ENCODE results near the gene TRABD2B. TPM values are rescaled to one million over a fixed set of nuclear protein-coding genes. Genes with fewer than 3 reads are reported as not detected.

TRABD2B gene
- total RNA-seq, 1 experiment from 2014 or later = not detected

DNA sequence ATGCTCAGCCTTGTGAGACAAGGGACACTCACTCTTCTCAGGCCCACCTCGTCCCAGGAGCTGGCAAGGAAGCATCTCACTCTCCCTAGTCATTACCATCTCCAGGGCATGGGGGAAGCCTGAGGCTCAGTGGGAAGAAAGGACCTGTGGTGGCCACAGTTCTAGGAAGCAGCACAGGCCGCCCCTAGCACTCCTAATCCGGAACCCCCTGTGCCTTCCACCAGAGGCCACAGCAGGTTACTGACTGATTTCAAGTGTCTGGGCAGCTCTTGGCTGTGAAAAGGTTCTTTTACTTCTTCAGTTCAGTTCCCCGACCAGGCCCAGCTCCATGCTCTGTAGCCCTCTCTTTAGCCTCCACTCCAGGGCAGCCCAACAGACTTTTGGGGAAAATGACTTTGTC lies 84.4 kb downstream of the TRABD2B start:
- no TSS peak for BruUV-seq (replicated peaks)
- Histone ChIP-seq H3K27me3 (replicated peaks; ENCODE audit: insufficient read depth, low read depth, low read length, poor library complexity) (peaks cover 3% of the 10 kb centered on the region), H3K27ac (ENCODE audit: low read depth, low read length, poor library complexity, severe bottlenecking) (no peak overlapping the region), H3K9me3 (ENCODE audit: low read depth, low read length, poor library complexity, severe bottlenecking) (no peaks in the 10 kb centered on the region), H3K4me1 (ENCODE audit: insufficient read depth, low read length, poor library complexity, severe bottlenecking) (no peaks in the 10 kb centered on the region), H3K36me3 (ENCODE audit: insufficient read depth, low read length, poor library complexity, severe bottlenecking) (no peaks in the 10 kb centered on the region), H3K4me3 (ENCODE audit: low read depth, low read length, poor library complexity, severe bottlenecking) (no peak overlapping the region)
- CTCF ChIA-PET = no interaction called here
- intact Hi-C loops (cut with micrococcal nuclease; ENCODE audit: unreplicated experiment) = no loop called here
- no peak for TF ChIP-seq EZH2 (IDR thresholded peaks at IDR 0.05; ENCODE audit: borderline replicate concordance, low read depth, low read length, poor library complexity, severe bottlenecking)
- TF ChIP-seq, protein P1, sequence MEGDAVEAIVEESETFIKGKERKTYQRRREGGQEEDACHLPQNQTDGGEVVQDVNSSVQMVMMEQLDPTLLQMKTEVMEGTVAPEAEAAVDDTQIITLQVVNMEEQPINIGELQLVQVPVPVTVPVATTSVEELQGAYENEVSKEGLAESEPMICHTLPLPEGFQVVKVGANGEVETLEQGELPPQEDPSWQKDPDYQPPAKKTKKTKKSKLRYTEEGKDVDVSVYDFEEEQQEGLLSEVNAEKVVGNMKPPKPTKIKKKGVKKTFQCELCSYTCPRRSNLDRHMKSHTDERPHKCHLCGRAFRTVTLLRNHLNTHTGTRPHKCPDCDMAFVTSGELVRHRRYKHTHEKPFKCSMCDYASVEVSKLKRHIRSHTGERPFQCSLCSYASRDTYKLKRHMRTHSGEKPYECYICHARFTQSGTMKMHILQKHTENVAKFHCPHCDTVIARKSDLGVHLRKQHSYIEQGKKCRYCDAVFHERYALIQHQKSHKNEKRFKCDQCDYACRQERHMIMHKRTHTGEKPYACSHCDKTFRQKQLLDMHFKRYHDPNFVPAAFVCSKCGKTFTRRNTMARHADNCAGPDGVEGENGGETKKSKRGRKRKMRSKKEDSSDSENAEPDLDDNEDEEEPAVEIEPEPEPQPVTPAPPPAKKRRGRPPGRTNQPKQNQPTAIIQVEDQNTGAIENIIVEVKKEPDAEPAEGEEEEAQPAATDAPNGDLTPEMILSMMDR (conservative IDR thresholded peaks at IDR 0.05; ENCODE audit: low read depth, low read length) = no peak
- no peak for DNase-seq (ENCODE audit: low spot score)
- POLR2A ChIA-PET (ENCODE audit: low non-redundant PET) = no interaction called here

DNA sequence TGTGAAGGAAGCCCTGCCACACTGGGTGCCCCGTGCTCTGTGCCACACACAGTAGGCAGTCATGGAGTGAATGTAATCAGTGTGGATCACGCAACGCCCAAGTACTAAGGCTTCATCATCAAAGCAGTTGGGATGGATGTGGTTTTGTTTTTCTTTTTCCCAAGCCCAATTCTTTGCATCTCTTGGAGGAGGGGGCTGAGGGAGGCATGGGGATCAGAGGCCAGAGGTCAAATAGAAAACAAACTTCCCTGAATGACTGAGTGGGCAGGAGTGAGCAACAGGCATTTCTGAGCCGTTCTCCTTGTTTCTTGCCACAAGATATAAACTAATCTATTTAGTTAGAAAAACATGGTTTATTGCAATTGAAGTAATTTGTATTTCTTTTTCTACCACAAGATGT lies 85.3 kb downstream of the TRABD2B start:
- no peaks in the 10 kb centered on the region for H3K4me1 ChIP-seq (ENCODE audit: insufficient read depth, low read length, poor library complexity, severe bottlenecking)
- H3K9me3 ChIP-seq (ENCODE audit: low read depth, low read length, poor library complexity, severe bottlenecking) = no peaks in the 10 kb centered on the region
- CTCF ChIA-PET = no interaction called here
- H3K27me3 ChIP-seq (replicated peaks; ENCODE audit: insufficient read depth, low read depth, low read length, poor library complexity) = peaks cover 10% of the 10 kb centered on the region
- no peaks in the 10 kb centered on the region for H3K36me3 ChIP-seq (ENCODE audit: insufficient read depth, low read length, poor library complexity, severe bottlenecking)
- TF ChIP-seq EZH2 (IDR thresholded peaks at IDR 0.05; ENCODE audit: borderline replicate concordance, low read depth, low read length, poor library complexity, severe bottlenecking) = no peak
- TF ChIP-seq, protein P1 (conservative IDR thresholded peaks at IDR 0.05; ENCODE audit: low read depth, low read length) = no peak
- DNase-seq (ENCODE audit: low spot score) = no peak
- no peak overlapping the region for H3K4me3 ChIP-seq (ENCODE audit: low read depth, low read length, poor library complexity, severe bottlenecking)
- H3K27ac ChIP-seq (ENCODE audit: low read depth, low read length, poor library complexity, severe bottlenecking) = no peak overlapping the region
- BruUV-seq (replicated peaks) = no TSS peak
- POLR2A ChIA-PET (ENCODE audit: low non-redundant PET) = no interaction called here
- intact Hi-C loops (cut with micrococcal nuclease; ENCODE audit: unreplicated experiment) = no loop called here

GRCh38 chr1:47911424-47911823 lies 85.8 kb downstream of the TRABD2B start:
- no TSS peak for BruUV-seq (replicated peaks)
- Histone ChIP-seq H3K4me3 (ENCODE audit: low read depth, low read length, poor library complexity, severe bottlenecking) (no peak overlapping the region), H3K9me3 (ENCODE audit: low read depth, low read length, poor library complexity, severe bottlenecking) (no peaks in the 10 kb centered on the region), H3K36me3 (ENCODE audit: insufficient read depth, low read length, poor library complexity, severe bottlenecking) (no peaks in the 10 kb centered on the region), H3K4me1 (ENCODE audit: insufficient read depth, low read length, poor library complexity, severe bottlenecking) (no peaks in the 10 kb centered on the region), H3K27me3 (replicated peaks; ENCODE audit: insufficient read depth, low read depth, low read length, poor library complexity) (peaks cover 10% of the 10 kb centered on the region), H3K27ac (ENCODE audit: low read depth, low read length, poor library complexity, severe bottlenecking) (no peak overlapping the region)
- POLR2A ChIA-PET (ENCODE audit: low non-redundant PET) = no interaction called here
- no peak for DNase-seq (ENCODE audit: low spot score)
- intact Hi-C loops (cut with micrococcal nuclease; ENCODE audit: unreplicated experiment) = no loop called here
- CTCF ChIA-PET = no interaction called here
- TF ChIP-seq EZH2 (IDR thresholded peaks at IDR 0.05; ENCODE audit: borderline replicate concordance, low read depth, low read length, poor library complexity, severe bottlenecking) = no peak
- TF ChIP-seq, protein P1 (conservative IDR thresholded peaks at IDR 0.05; ENCODE audit: low read depth, low read length) = no peak

All from A673 (cell line).